Peyer's patch (tissue), 4 donors: ENCODE data around the gene CDSN. TPM values are rescaled to one million over a fixed set of nuclear protein-coding genes. Genes with fewer than 3 reads are reported as not detected.

Source experiments
- DNase-seq, 3 donors: peaks; one replicate each; pipeline ENCODE4 v3.0.0-alpha.2; 2017 to 2019
- H3K27ac ChIP-seq, 4 donors: fragments of 200-600 bp; sonication (generic); one replicate each; pipeline ENCODE4 v1.5.1; 2016 to 2019
- H3K27me3 ChIP-seq, 2 donors: fragments of 200-600 bp; sonication (generic); one replicate each; pipeline ENCODE4 v1.5.1; 2019
- H3K36me3 ChIP-seq, 3 donors: fragments of 200-600 bp; sonication (generic); one replicate each; pipeline ENCODE4 v1.5.1; 2016 to 2019
- H3K4me1 ChIP-seq, 4 donors: fragments of 200-600 bp; sonication (generic); one replicate each; pipeline ENCODE4 v1.5.1; 2016 to 2019
- H3K4me3 ChIP-seq, 4 donors: fragments of 200-600 bp; sonication (generic); 1 replicate in 3 of 4; 2 replicates in 1 of 4; pipeline ENCODE4 v1.5.1; 2016 to 2019; ENCODE audit warnings: mild to moderate bottlenecking in 1 of 4
- H3K9me3 ChIP-seq, 4 donors: fragments of 200-600 bp; sonication (generic); one replicate each; pipeline ENCODE4 v1.5.1; 2016 to 2019; ENCODE audit warnings: mild to moderate bottlenecking in 1 of 4
- POLR2A ChIP-seq, 2 donors: fragments of 450-650 bp; IDR thresholded peaks; one replicate each; pipeline ENCODE4 v1.5.1; 2017; ENCODE audit warnings: antibody characterized with exemption in 2 of 2, mild to moderate bottlenecking in 2 of 2, moderate library complexity in 2 of 2
- total RNA-seq, 4 donors: library from RNA; depleted of rRNA; stranded (reverse); fragments of >200 nt; gene quantifications; one replicate each; pipeline ENCODE4 v1.1.0, GENCODE V29; 2016
- TF ChIP-seq, protein P1 (sequence below), 6 experiments: fragments of 450-650 bp in 4 of 6; fragments of 200-600 bp in 2 of 6; sonication (generic) in 1 of 6; IDR thresholded peaks; one replicate each; pipeline ENCODE4 v1.5.1; 2017 to 2019; ENCODE audit warnings: antibody characterized with exemption in 6 of 6, mild to moderate bottlenecking in 3 of 6, moderate library complexity in 1 of 6

CDSN gene
- total RNA-seq, 4 donors from 2014 or later, result 0.54 TPM; not detected in 3

DNA sequence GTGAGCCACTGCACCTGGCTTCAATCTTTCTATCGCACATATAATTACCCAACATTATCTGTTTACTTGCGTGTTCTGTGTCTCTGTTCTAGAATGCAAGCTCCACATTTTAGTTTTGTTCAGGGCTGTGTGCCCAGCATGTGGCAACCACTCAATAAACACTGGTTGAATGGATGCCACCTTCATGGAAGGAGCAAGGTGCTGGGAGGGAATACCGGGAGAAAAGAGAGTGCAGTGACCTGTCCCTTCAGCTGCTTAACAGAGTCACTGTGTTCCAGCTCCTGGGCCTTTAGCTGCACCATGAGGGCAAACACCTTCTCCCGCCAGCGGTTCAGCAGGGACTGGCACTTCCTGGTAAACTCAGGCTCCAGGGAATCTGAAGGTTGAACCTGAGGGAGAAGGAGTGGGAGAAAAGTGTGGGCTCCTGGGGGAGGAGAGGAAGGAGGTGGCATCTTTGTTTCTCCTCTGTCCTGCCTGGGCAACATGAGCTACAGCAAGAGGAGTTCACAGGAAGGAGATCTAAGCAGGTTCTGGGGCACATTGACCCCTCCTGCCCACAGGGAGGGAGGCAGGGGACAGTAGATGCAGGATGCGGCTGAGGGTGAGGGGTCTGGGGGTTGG lies 29.7 kb upstream of the CDSN start:
- DNase-seq, result no peak
- Histone ChIP-seq H3K9me3 (no peaks in the 10 kb centered on the region), H3K4me1 (peaks cover 0 to 7% (median 0%) of the 10 kb centered on the region in 4 donors), H3K27me3 (no peaks in the 10 kb centered on the region), H3K4me3 (no peak overlapping the region), H3K27ac (no peak overlapping the region), H3K36me3 (peaks cover 0 to 16% (median 0%) of the 10 kb centered on the region in 3 donors)
- TF ChIP-seq, protein P1, sequence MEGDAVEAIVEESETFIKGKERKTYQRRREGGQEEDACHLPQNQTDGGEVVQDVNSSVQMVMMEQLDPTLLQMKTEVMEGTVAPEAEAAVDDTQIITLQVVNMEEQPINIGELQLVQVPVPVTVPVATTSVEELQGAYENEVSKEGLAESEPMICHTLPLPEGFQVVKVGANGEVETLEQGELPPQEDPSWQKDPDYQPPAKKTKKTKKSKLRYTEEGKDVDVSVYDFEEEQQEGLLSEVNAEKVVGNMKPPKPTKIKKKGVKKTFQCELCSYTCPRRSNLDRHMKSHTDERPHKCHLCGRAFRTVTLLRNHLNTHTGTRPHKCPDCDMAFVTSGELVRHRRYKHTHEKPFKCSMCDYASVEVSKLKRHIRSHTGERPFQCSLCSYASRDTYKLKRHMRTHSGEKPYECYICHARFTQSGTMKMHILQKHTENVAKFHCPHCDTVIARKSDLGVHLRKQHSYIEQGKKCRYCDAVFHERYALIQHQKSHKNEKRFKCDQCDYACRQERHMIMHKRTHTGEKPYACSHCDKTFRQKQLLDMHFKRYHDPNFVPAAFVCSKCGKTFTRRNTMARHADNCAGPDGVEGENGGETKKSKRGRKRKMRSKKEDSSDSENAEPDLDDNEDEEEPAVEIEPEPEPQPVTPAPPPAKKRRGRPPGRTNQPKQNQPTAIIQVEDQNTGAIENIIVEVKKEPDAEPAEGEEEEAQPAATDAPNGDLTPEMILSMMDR (IDR thresholded peaks at IDR 0.05), result no peak
- TF ChIP-seq POLR2A (IDR thresholded peaks at IDR 0.05), result no peak

DNA sequence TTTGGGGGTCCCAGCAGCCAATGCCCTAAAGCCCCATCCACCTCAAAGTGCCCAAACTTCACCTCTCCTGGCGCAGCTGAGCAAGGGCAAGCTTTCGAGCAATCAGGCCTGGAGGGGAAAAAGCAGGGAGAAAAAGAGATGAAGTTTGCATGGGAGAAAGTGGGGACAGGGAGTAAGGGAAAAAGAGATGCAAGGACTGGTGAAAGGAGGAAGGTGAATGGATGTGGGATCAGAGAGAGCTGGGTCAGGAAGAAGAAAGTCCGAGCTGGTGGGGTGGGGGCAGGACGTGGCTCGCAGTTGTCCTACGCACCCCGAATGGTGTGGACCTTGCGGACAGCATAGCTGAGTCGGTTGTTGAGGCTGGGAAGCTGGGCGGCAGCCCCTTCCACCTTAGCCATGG lies 25.1 kb upstream of the CDSN start:
- Histone ChIP-seq H3K4me1 (peaks cover 0 to 16% (median 0%) of the 10 kb centered on the region in 4 donors), H3K27me3 (no peaks in the 10 kb centered on the region), H3K36me3 (peaks cover 0 to 3% (median 0%) of the 10 kb centered on the region in 3 donors), H3K27ac (peak overlapping the region in 3 of 4 donors; percentile 44 to 91 (median 79)), H3K9me3 (no peaks in the 10 kb centered on the region), H3K4me3 (peak overlapping the region in 1 of 4 donors; percentile 19)
- no peak for DNase-seq
- no peak for TF ChIP-seq POLR2A (IDR thresholded peaks at IDR 0.05)
- TF ChIP-seq, protein P1 (IDR thresholded peaks at IDR 0.05), result no peak

DNA sequence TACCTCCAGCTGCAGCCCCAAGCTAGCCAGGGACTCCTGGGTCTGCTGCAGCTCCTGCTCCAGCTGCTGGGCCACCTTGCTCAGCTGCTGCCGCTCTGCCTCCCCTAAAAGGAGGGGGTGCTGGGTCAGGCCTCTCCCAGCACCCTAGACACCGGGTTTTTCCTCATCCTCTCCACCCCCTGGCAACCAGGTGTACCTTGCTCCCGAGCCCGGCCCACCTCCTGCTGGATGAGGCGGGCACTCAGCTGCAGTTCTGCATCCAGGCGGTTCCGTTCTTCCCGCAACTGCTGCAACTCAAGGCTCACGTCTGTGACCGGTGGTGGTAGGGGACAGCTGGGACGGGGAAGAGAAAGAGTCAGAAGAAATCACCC lies 24.7 kb upstream of the CDSN start:
- Histone ChIP-seq H3K27me3 (no peaks in the 10 kb centered on the region), H3K4me1 (peaks cover 0 to 16% (median 0%) of the 10 kb centered on the region in 4 donors), H3K4me3 (peak overlapping the region in 2 of 4 donors; percentile 19 to 32), H3K9me3 (no peaks in the 10 kb centered on the region), H3K27ac (peak overlapping the region in 3 of 4 donors; percentile 44 to 91 (median 79)), H3K36me3 (no peaks in the 10 kb centered on the region)
- no peak for TF ChIP-seq POLR2A (IDR thresholded peaks at IDR 0.05)
- TF ChIP-seq, protein P1 (IDR thresholded peaks at IDR 0.05), result peak in 1 of 6 experiments; percentile 27
- DNase-seq, result peak in 2 of 3 donors; percentile 61 to 82

DNA sequence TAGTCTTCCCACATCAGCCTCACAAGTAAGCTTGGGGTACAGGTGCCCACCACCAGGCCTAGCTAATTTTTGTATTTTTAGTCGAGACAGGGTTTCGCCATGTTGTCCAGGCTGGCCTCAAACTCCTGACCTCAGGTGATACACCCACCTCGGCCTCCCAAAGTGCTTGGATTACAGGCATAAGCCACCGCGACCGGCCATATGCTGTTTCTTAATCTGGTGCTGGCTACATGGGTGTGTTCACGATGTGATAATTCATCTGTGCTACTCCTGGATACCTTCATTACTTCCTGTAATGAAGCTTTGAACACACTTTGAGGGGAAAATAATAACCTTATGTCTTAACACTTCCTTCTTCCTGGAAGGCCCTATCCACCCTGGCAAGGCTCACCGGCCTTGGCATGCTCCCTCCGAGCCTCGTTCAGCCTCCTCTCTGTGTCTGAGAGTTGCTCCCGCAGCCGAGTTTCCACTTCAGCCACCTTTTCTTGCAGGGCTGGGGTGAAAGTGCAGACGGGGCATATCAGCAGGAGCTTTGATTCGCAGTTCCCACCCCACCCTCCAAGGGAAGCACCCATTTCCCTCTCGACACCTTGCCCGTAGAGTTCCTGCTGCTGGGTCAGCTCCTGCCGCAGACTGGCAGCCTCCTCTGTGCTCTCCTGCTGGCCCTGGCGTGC lies 24.2 kb upstream of the CDSN start:
- Histone ChIP-seq H3K36me3 (no peaks in the 10 kb centered on the region), H3K27me3 (no peaks in the 10 kb centered on the region), H3K9me3 (no peaks in the 10 kb centered on the region), H3K4me1 (peaks cover 0 to 16% (median 0%) of the 10 kb centered on the region in 4 donors), H3K27ac (peak overlapping the region in 3 of 4 donors; percentile 44 to 91 (median 79)), H3K4me3 (peak overlapping the region in 2 of 4 donors; percentile 19 to 32)
- TF ChIP-seq POLR2A (IDR thresholded peaks at IDR 0.05), result peak; percentile 60 to 84
- TF ChIP-seq, protein P1 (IDR thresholded peaks at IDR 0.05), result no peak
- peak in 2 of 3 donors; percentile 78 to 84 for DNase-seq

DNA sequence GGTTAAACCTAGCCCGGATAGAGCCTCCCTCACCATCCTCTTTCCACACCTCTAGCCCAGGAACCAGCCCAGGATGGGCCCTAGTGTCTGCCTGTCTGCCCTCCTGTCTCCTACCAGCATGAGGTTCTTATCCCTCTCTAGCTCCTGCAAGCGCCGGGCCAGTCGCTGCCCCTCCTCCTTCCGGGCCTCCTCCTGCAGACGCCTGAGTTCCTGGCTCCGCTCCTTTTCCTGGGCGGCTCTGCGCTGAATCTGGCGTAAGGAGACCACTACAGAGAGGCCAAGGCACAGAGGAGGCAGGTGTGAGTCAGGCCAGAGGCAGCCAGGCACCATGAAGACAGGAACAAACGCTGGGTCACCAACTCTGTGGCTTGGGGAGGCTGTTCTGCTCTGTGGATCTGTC lies 22.9 kb upstream of the CDSN start:
- no peak for DNase-seq
- Histone ChIP-seq H3K36me3 (no peaks in the 10 kb centered on the region), H3K27ac (peak overlapping the region in 3 of 4 donors; percentile 40 to 91 (median 79)), H3K27me3 (no peaks in the 10 kb centered on the region), H3K4me1 (peaks cover 0 to 17% (median under 1%) of the 10 kb centered on the region in 4 donors), H3K4me3 (no peak overlapping the region), H3K9me3 (no peaks in the 10 kb centered on the region)
- TF ChIP-seq POLR2A (IDR thresholded peaks at IDR 0.05), result no peak
- TF ChIP-seq, protein P1 (IDR thresholded peaks at IDR 0.05), result no peak
